AG20443 (cell line): ENCODE results near the gene RPRD2.

Experiments
- DNase-seq: peaks from one replicate; pipeline ENCODE4 v3.0.0; 2012; ENCODE audit warnings: low spot score, mixed read lengths

The RPRD2 gene

DNA sequence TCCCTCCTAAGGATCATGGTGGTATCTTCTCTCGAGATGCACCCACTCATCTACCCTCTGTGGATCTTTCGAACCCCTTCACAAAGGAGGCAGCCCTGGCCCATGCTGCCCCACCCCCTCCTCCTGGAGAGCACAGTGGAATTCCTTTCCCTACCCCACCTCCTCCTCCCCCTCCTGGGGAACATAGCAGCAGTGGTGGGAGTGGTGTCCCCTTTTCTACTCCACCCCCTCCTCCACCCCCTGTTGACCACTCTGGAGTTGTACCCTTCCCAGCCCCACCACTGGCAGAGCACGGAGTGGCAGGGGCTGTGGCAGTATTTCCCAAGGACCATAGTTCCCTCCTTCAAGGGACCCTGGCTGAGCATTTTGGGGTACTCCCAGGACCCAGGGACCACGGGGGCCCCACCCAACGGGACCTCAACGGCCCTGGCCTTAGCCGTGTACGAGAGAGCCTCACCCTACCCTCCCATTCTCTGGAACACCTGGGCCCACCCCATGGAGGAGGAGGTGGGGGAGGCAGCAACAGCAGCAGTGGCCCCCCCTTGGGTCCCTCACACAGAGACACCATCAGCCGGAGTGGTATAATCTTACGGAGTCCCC, 108.8 kb downstream of the RPRD2 start:
- no peak for DNase-seq

GRCh38 chr1:150473659-150474058, 109.7 kb downstream of the RPRD2 start:
- no peak for DNase-seq

DNA sequence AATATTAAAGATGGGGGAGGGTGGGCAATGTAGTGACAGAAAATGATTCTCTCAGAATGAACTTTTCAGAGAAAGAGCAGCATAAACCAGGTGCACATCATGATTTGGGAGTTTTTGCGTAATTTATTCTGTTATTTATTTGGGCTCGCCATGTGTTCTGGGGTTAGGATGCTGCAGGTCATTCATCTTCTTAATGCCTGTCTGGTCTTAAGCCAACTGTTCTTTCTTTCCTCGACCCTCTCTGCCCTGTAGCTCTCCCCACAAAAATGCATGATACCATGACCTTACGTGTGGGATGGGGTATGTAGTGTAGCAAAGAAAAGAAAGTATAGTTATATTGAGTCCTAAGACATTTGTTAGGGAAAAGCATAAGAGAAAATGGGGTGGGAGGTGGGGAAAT, 110.9 kb downstream of the RPRD2 start:
- DNase-seq = no peak

DNA sequence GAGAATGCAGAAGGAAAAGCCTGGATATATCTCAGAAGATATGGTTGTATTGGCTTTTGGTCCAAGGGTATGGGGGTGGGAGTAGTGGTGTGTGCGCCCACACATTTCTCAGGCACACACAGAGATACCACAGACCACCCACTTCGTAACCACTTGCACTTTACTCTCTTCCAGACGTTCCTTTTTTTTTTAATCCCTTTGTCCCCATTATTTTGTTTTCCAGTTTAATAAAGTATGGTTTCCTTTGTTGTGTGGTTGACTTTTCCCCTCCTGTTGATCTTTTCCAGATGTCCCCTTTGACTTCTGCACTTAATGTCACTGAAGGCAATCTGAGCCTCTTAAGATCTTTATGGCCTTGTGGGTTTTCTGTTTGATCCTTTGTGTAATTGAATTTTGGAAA, 112.8 kb downstream of the RPRD2 start:
- no peak for DNase-seq

GRCh38 chr1:150477320-150477719, 113.4 kb downstream of the RPRD2 start:
- no peak for DNase-seq

DNA sequence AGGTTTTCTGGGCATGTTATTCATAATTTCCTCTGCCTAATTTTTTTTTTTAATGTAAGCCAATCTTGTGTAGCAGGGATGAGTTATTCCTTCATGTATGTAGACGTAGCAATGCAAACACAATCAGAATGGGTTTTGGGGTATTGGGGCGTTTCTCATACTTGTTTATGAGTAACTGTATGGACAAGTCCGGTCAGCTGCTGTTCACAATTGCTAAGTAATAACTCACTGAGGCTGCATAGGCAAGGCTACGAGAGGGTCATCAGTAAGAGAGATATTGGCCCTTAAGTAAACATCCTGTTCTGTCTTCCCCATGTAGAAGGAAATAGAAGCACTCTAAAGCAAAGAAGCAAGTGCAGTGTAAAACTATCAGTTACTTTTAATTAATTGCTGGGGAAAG, 113.8 kb downstream of the RPRD2 start:
- no peak for DNase-seq

DNA sequence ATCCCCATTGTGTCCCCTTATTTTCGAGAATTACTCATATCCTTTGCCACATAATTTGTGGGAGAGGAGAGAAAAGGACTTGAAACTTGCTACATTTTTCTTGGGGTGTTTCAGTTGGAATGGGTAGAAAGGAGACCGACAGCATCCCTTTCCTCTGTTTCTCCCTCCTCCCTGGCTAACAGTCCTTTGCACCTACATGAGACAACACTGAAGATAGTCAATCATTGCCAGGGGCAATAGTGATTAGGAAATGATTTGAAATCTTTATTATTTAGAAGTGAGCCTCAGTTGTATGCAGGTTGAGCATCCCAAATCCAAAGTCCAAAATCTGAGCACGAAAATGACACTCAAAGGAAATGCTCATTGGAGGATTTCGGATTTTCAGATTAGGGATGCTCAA, 115.4 kb downstream of the RPRD2 start:
- DNase-seq = no peak

DNA sequence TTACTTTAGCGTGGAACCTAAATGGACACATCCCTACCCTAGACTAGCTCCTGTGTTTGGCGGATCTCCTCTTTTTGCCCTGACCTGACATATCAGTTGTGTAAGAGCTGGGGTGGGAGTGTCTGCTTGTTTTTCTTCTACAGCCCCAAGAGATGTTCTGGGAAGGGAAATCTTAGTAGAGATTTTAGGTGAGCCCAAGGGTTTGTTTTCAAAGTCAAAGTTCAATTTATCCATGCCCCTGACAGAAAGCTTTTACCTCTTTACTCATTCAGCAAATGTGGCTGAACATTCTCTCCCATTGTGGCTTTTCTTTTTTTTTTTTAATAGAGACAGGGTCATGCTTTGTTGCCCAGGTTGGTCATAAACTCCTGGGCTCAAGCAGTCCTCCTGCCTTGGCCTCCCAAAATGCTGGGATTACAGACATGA, 116.0 kb downstream of the RPRD2 start:
- no peak for DNase-seq

DNA sequence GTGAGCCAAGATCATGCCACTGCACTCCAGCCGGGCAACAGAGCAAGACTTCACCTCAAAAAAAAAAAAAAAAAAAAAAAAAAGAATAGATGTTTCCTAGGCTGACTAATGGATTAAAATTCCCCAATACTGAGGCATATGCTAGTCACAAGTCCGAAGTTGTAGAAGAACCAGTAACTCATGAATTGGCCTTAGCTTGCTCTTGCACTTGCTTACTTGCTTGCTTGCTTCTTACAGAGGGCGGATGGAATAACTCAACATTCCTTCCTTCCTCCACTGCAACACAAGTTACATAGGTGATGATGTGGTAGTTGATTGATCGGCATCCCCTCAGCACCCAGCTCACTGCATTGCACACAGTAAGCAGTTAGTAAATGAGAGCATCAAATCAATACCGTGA, 120.5 kb downstream of the RPRD2 start:
- DNase-seq = peak; percentile 48

GRCh38 chr1:150484861-150485260, 120.9 kb downstream of the RPRD2 start:
- peak; percentile 59 for DNase-seq

DNA sequence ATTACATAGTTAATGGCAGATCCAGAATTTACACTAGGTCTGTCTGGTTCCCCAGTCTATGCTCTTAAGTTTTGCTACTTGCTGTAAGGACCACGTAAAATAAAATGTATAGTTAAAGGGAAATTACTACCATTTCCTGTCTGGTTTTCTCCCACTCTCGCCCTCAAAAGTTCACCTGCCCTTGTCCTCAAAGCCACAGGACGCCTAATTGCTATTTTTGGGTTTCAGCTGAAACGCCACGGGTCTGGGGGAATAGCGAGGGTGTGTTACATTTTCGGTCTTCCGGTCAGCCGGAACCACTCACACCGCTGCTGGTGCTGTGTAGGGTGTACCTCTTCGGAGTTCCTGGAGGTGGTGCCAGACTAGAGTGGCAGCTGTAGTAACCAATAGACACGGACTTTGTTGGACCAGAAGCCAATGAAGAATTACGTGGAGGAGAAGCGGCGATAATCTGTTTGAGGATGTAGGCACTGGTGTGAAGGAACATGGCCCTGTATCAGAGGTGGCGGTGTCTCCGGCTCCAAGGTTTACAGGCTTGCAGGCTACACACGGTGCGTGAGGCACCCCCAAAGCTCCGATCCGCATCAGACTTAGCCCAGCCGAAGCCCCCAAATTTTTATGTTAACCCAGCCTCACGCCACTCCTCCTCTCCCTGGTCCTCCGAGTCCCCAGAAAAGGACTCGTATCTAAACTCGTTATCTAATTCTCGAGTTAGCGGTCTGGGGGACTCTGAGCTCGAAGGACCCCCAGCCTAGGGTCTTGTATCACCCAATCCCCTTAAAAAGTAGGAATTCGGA, 123.2 kb downstream of the RPRD2 start, which contains the start of gene TARS2:
TSS of gene TARS2 (plus strand) at position 454 of the 797 bp plus-strand sequence. CDS start at position 486, 32 bp downstream.
- peak; percentile 97 for DNase-seq

DNA sequence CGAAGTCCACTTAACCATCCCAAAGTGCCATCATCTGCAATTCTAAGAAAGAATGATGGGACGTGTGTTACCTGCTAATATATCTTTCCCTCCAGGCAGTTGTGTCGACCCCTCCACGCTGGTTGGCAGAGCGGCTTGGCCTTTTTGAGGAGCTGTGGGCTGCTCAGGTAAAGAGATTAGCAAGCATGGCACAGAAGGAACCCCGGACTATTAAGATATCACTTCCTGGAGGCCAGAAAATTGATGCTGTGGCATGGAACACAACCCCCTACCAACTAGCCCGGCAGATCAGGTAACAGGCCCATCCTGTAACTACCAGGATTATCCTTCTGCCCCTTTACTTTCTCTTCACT, 123.8 kb downstream of the RPRD2 start:
- no peak for DNase-seq

- no peak for DNase-seq
Measured at GRCh38 chr1:150493175-150493574, 129.2 kb downstream of the RPRD2 start.

DNA sequence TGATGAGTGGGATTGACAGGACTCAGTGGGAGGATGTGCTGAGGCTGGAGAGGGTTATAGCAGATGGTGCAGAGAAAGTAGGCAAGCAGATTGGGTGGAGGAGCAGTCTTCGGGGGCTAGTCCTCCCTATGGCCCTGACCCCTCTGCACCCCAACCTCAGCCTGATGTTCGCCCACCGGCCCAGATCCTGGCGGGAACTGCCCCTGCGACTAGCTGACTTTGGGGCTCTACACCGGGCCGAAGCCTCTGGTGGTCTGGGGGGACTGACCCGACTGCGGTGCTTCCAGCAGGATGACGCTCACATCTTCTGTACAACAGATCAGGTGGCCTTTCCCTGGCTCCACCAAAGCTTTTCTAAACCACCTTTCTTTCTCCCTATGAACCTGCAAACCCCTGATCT, 134.4 kb downstream of the RPRD2 start:
- no peak for DNase-seq

DNA sequence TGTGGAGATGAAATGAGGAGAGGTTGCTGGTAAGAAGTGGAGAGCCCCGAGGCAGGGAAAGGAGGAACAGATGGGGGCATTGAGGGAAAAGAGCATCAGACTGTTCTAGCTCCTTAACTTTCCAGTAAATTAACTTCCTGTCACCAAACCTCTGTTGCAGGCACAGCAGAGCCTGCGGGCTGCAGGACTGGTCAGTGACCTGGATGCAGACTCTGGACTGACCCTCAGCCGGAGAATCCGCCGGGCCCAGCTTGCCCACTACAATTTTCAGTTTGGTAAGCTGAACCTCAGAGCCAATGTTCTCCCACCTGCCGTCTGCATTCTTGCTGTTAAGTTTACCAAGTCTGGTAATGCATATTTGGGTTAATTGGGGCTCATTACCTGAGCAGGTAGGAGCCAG, 141.5 kb downstream of the RPRD2 start:
- no peak for DNase-seq

DNA sequence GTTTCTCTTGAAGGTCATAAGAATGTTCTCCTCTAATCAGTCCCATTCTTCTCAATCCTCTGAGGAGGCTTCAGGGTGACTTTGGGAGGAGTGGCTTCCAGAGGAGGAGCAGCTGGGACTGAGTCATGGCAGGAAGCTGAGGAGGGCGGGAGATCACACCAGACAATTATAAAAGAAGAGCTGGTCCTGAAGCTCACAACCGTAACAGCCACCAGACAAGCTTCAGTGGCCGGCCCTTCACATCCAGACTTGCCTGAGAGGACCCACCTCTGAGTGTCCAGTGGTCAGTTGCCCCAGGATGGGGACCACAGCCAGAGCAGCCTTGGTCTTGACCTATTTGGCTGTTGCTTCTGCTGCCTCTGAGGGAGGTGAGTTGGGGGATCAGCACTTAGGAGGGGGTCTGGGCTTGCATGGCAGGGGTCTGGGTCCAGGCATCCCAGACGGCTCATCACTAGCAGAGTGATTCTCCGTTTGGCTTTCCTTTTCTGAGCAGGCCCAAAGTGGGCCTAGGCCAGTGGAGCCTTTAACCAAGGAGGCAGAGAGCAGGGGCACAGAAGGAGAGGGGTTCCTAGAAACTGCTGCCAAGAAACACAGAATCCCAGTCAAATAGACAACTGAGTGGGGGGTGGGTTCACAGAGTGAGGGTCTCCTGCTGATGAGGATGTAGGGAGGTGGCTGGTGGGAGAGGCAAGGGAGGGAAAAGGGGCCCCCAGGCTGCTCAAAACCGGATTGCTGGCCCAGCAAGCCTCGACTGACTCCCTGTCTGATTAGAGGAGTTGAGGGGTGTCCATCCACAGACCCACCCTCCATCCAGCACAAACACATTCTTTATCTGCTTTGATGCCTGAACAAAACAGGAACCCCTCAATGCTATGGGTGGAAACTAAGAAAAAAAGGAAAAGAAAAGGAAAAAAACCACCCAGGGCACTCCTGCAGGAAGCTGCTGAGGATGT, 144.2 kb downstream of the RPRD2 start, which contains the start of gene ECM1:
TSS of gene ECM1 (plus strand) at position 198 of the 953 bp plus-strand sequence. CDS start at position 299, 101 bp downstream.
- DNase-seq = peak; percentile 91

DNA sequence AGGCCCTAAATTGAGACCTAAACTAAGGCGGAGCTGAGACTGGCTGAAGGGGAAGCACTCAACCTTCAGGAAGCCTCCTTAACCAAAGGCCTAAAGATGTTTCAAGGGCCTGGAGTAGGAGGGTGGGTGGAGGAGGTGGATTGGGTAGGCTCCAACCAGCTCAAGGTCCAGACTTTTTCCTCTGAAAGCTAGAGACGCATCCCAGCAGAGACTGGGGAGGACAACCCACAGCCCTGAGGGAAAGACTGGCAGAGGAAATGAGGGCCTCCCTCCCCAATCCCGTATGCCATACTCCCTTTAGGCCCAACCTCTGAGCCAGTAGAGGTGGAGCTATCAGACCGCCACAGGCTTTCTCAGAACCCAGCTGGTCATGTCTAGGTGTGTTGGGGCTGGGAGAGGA, 145.0 kb downstream of the RPRD2 start:
- peak; percentile 62 for DNase-seq

DNA sequence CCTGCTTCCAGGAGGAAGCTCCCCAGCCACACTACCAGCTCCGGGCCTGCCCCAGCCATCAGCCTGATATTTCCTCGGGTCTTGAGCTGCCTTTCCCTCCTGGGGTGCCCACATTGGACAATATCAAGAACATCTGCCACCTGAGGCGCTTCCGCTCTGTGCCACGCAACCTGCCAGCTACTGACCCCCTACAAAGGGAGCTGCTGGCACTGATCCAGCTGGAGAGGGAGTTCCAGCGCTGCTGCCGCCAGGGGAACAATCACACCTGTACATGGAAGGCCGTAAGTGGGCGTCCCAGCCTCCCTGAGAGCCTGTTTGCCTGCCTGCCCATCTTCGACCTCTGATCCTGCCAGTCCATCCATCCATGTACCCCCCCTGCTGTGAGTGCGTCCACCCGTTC, 147.6 kb downstream of the RPRD2 start:
- no peak for DNase-seq

DNA sequence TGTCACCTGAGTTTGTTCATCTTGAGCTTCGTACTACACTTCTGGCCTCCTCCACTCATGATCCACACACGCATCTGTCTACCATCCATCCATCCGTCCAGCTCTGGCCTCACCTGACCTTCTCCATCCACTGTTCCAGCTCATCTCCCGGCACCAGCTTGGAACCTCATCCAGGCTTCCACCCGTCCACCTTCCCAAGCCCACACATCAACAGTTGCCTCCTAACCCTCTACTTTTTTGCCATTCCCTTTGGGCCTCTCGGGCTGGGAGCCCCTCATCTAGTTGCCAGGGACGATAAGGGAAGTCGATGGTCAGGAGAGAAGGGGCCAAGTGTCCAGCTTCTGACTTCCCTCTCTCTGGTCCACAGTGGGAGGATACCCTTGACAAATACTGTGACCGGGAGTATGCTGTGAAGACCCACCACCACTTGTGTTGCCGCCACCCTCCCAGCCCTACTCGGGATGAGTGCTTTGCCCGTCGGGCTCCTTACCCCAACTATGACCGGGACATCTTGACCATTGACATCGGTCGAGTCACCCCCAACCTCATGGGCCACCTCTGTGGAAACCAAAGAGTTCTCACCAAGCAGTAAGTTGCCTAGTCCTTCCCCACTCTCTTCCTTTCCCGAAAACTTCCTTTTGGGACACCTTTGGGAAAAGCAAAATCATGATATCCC, 148.2 kb downstream of the RPRD2 start:
- no peak for DNase-seq

DNA sequence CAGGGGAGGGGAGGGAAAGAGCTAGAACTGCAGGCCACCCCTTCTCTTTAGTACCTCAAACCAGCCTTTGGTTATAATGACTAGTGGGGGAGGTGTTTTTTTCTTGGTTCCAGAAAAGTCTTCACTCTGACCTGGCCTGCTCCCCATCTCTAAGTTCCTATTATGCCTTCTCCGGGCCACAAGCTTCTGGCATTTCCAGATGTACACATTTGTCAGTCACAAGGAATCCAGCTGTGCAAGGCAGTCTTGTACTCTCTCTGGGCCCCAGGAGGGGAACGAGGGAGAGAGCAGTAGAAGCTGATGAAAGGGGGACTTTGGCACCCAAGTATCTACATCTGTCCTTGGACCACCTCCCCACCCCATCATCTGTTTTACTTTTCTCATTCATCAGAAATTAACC, 148.9 kb downstream of the RPRD2 start:
- DNase-seq = no peak

DNA sequence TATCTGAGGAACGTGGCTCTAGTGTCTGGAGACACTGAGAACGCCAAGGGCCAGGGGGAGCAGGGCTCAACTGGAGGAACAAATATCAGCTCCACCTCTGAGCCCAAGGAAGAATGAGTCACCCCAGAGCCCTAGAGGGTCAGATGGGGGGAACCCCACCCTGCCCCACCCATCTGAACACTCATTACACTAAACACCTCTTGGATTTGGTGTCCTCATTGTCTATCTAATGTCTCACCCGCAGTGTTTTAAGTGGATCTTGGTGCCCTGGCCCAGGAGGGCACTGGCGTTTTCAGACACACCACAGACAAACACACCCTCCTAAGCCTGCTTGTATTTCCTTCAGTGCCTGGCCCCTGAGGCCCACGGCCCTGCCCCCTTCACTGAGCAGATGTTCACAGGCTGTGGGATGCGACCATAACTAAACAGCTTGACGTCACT, 149.4 kb downstream of the RPRD2 start:
- DNase-seq = peak; percentile 35

- DNase-seq = no peak
Measured at GRCh38 chr1:150514260-150514659, 150.3 kb downstream of the RPRD2 start.
